ENCODE results near the gene NME3. TPM values are rescaled to one million over a fixed set of nuclear protein-coding genes. Genes with fewer than 3 reads are reported as not detected.

Gene NME3
- total and polyA plus RNA-seq, 2 donors (not counting 3 experiments of a cell fraction or from before 2014, with no cell fraction given) = 38.2 to 74.4 TPM

DNA sequence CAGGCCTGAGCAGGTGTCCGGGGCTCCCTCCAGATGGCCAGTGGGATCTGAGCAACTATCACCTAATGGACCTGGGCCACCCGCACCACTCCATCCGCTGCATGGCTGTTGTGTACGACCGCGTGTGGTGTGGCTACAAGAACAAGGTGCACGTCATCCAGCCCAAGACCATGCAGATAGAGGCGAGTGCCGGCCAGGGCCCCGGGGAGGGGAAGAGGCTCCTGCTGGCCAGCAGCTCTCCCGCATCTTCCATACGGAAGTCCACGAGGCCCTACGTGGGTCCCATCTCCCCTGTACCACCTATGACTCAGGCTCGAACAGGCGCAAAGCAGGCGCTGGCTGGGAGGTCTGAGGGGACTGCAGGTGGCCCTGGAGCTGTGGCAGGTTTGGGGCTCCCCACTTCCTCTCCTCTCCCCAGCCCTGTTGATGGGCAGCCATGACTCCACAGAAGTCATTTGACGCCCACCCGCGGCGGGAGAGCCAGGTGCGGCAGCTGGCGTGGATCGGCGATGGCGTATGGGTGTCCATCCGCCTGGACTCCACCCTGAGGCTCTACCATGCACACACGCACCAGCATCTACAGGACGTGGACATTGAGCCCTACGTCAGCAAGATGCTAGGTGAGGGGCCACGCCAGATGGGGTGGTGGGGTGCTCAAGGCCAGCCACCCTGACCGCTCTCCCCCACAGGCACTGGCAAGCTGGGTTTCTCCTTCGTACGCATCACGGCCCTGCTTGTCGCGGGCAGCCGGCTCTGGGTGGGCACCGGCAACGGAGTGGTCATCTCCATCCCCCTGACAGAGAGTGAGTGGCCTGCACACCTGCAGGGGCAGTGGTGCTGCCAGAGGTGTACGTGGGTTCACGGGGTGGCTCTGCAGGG is 4.0 kb downstream of the NME3 start:
- Histone ChIP-seq H3K4me2 (ENCODE audit: insufficient read depth, low read length) (no peak overlapping the region), H2AFZ (ENCODE audit: low read depth, low read length) (no peak overlapping the region), H3K9me1 (replicated peaks; ENCODE audit: control insufficient read depth, extremely low read depth, insufficient read depth, low read length) (no peaks in the 10 kb centered on the region), H3K27me3 (ENCODE audit: control insufficient read depth in 2 of 2, insufficient read depth in 2 of 2, low read length in 2 of 2) (no peaks in the 10 kb centered on the region), H3K27ac (ENCODE audit: insufficient read depth, low read depth, low read length) (no peak overlapping the region), H3K36me3 (ENCODE audit: control insufficient read depth in 2 of 2, extremely low read depth in 1 of 2, insufficient read depth in 2 of 2, low read length in 2 of 2) (peaks cover 4 to 44% of the 10 kb centered on the region in 2 experiments), H3K4me1 (ENCODE audit: control insufficient read depth, extremely low read depth, insufficient read depth, low read length) (peaks cover 11% of the 10 kb centered on the region), H3K9me3 (replicated peaks; ENCODE audit: control insufficient read depth, insufficient read depth, low read length) (no peaks in the 10 kb centered on the region), H3K9ac (replicated peaks; ENCODE audit: extremely low read depth, insufficient read depth, low read length) (no peak overlapping the region), H3K4me3 (replicated peaks in 1 of 3; ENCODE audit: insufficient read depth in 1 of 3, low read depth in 1 of 3, low read length in 3 of 3) (no peak overlapping the region), H3K79me2 (ENCODE audit: control insufficient read depth, insufficient read depth, low read length) (peaks cover 5% of the 10 kb centered on the region), H4K20me1 (replicated peaks; ENCODE audit: control insufficient read depth, extremely low read depth, insufficient read depth, low read length) (no peaks in the 10 kb centered on the region)
- TF ChIP-seq GATA2 (IDR thresholded peaks at IDR 0.05; ENCODE audit: insufficient read depth, insufficient read length, low read depth, low read length) (no peak), POLR2AphosphoS5 (IDR thresholded peaks at IDR 0.05; ENCODE audit: insufficient read depth, low read depth, low read length) (no peak), EZH2 (IDR thresholded peaks at IDR 0.05; ENCODE audit: borderline replicate concordance, low read depth, low read length, severe bottlenecking) (no peak), JUN (IDR thresholded peaks at IDR 0.05; ENCODE audit: borderline replicate concordance, insufficient read depth, insufficient read length, low read depth) (no peak), FOS (IDR thresholded peaks at IDR 0.05; ENCODE audit: borderline replicate concordance, insufficient read depth, low read length) (no peak), POLR2A (IDR thresholded peaks at IDR 0.05; ENCODE audit: low read depth, low read length) (no peak), MYC (IDR thresholded peaks at IDR 0.05; ENCODE audit: low read depth, low read length) (no peak)
- TF ChIP-seq, protein P1, sequence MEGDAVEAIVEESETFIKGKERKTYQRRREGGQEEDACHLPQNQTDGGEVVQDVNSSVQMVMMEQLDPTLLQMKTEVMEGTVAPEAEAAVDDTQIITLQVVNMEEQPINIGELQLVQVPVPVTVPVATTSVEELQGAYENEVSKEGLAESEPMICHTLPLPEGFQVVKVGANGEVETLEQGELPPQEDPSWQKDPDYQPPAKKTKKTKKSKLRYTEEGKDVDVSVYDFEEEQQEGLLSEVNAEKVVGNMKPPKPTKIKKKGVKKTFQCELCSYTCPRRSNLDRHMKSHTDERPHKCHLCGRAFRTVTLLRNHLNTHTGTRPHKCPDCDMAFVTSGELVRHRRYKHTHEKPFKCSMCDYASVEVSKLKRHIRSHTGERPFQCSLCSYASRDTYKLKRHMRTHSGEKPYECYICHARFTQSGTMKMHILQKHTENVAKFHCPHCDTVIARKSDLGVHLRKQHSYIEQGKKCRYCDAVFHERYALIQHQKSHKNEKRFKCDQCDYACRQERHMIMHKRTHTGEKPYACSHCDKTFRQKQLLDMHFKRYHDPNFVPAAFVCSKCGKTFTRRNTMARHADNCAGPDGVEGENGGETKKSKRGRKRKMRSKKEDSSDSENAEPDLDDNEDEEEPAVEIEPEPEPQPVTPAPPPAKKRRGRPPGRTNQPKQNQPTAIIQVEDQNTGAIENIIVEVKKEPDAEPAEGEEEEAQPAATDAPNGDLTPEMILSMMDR (IDR thresholded peaks at IDR 0.05; ENCODE audit: extremely low read depth in 1 of 2, insufficient read depth in 1 of 2, low read depth in 1 of 2, low read length in 2 of 2) = no peak
- TF ChIP-seq, protein P2, sequence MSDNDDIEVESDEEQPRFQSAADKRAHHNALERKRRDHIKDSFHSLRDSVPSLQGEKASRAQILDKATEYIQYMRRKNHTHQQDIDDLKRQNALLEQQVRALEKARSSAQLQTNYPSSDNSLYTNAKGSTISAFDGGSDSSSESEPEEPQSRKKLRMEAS (IDR thresholded peaks at IDR 0.05; ENCODE audit: insufficient read depth, insufficient read length) = no peak
- POLR2A ChIA-PET = no interaction called here
- CTCF ChIA-PET = no interaction called here
- no TSS peak for BruUV-seq (replicated peaks)
- FAIRE-seq (no peak), DNase-seq (ENCODE audit: low read depth, low spot score) (no peak)
- intact Hi-C loops (cut with micrococcal nuclease) = no loop called here
- dilution Hi-C loops (cut with MboI; ENCODE audit: extremely low pct_ligation_motif_present, low sequenced_read_pairs) = no loop called here

Data from endothelial cell of umbilical vein (primary cell).